Measurements from ENCODE around the gene NMRK1.

Gene NMRK1

GRCh38 chr9:75054368-75055001 lies 33.5 kb downstream of the NMRK1 start:
- DNase-seq: no peak

GRCh38 chr9:75053869-75054268 lies 34.1 kb downstream of the NMRK1 start:
- DNase-seq: no peak

GRCh38 chr9:75051285-75051684 lies 36.7 kb downstream of the NMRK1 start:
- DNase-seq: no peak

- DNase-seq: no peak
Observed at GRCh38 chr9:75047506-75047905, 40.4 kb downstream of the NMRK1 start.

- DNase-seq: no peak
Observed at GRCh38 chr9:75046725-75047345, 41.1 kb downstream of the NMRK1 start.

GRCh38 chr9:75041041-75041440 lies 46.9 kb downstream of the NMRK1 start:
- DNase-seq: no peak

- no peak for DNase-seq
Observed at GRCh38 chr9:75039801-75040200, 48.2 kb downstream of the NMRK1 start.

GRCh38 chr9:75039009-75039408 lies 48.9 kb downstream of the NMRK1 start:
- DNase-seq: no peak

GRCh38 chr9:75036793-75037192 lies 51.2 kb downstream of the NMRK1 start:
- no peak for DNase-seq

- no peak for DNase-seq
Observed at GRCh38 chr9:75033791-75034473, 54.0 kb downstream of the NMRK1 start.

GRCh38 chr9:75027187-75028107 lies 60.5 kb downstream of the NMRK1 start:
- peak; percentile 65 for DNase-seq

GRCh38 chr9:75023846-75024245 lies 64.1 kb downstream of the NMRK1 start:
- no peak for DNase-seq

- DNase-seq: no peak
Observed at GRCh38 chr9:75019654-75020053, 68.3 kb downstream of the NMRK1 start.

GRCh38 chr9:75019022-75019421 lies 68.9 kb downstream of the NMRK1 start:
- DNase-seq: no peak

- no peak for DNase-seq
Observed at GRCh38 chr9:75017378-75017777, 70.6 kb downstream of the NMRK1 start.

- DNase-seq: no peak
Observed at GRCh38 chr9:75013735-75014134, 74.2 kb downstream of the NMRK1 start.

All from NK-92 treated with Interleukin-12 subunit alpha and Interleukin-12 subunit beta, amount 100 ng/mL, for 24 hours (cell line).